ENCODE data around the gene MZB1. TPM values are rescaled to one million over a fixed set of nuclear protein-coding genes. Genes with fewer than 3 reads are reported as not detected.

MZB1 gene
- total and polyA plus RNA-seq, 2 of the 8 experiments (the other 6 are each of a cell fraction or from before 2014, with no cell fraction given), result 0.39 to 0.47 TPM

- Histone ChIP-seq H2BK12ac (ENCODE audit: low read depth, low read length) (no peak overlapping the region), H4K20me1 (replicated peaks in 1 of 2; ENCODE audit: control insufficient read depth in 1 of 2, insufficient read depth in 2 of 2, low read length in 2 of 2) (peaks cover 0 to 2% of the 10 kb centered on the region in 2 experiments), H3K9me3 (ENCODE audit: insufficient read depth in 2 of 2, low read depth in 1 of 2, low read length in 1 of 2) (no peaks in the 10 kb centered on the region), H3K23ac (ENCODE audit: insufficient read length) (no peak overlapping the region), H2BK5ac (ENCODE audit: low read depth, low read length) (no peak overlapping the region), H4K91ac (replicated peaks; ENCODE audit: insufficient read length, low read length) (no peak overlapping the region), H2AFZ (ENCODE audit: low read length) (no peak overlapping the region), H3K79me1 (ENCODE audit: low read depth, low read length) (no peaks in the 10 kb centered on the region; the same call in 1 of the 2 replicates), H4K5ac (ENCODE audit: insufficient read length, low read depth, low read length) (no peak overlapping the region), H3K14ac (ENCODE audit: insufficient read length) (no peak overlapping the region), H3K4me1 (replicated peaks in 1 of 4; ENCODE audit: control insufficient read depth in 3 of 4, insufficient read depth in 4 of 4, low read length in 3 of 4) (peaks cover 3 to 12% (median 10%) of the 10 kb centered on the region in 4 experiments), H3K4ac (replicated peaks; ENCODE audit: insufficient read length, low read depth, low read length) (no peak overlapping the region), H3K27ac (ENCODE audit: low read depth, low read length) (no peak overlapping the region), H3K56ac (replicated peaks; ENCODE audit: insufficient read length, low read depth, low read length) (no peak overlapping the region), H3K23me2 (ENCODE audit: low read depth, low read length) (no peaks in the 10 kb centered on the region), H3K9ac (replicated peaks in 1 of 4; ENCODE audit: extremely low read depth in 1 of 4, low read depth in 3 of 4, low read length in 3 of 4) (no peak overlapping the region), H3K4me3 (ENCODE audit: extremely low read depth in 1 of 4, insufficient read depth in 2 of 4, low read depth in 3 of 4, low read length in 4 of 4) (no peak overlapping the region), H2BK20ac (ENCODE audit: low read length) (no peak overlapping the region), H3K4me2 (ENCODE audit: insufficient read depth in 1 of 2, low read depth in 2 of 2, low read length in 2 of 2) (no peak overlapping the region), H3K27me3 (replicated peaks in 1 of 4; ENCODE audit: control insufficient read depth in 3 of 4, extremely low read depth in 1 of 4, insufficient read depth in 3 of 4, low read length in 3 of 4) (no peaks in the 10 kb centered on the region), H2BK120ac (replicated peaks; ENCODE audit: low read depth, low read length) (no peak overlapping the region), H4K8ac (ENCODE audit: extremely low read depth, insufficient read depth, low read length) (no peak overlapping the region), H2BK15ac (ENCODE audit: low read length) (no peak overlapping the region), H3K36me3 (ENCODE audit: control insufficient read depth in 2 of 4, insufficient read depth in 4 of 4, low read length in 3 of 4) (no peaks in the 10 kb centered on the region), H3K79me2 (ENCODE audit: control insufficient read depth in 1 of 2, insufficient read depth in 2 of 2, low read length in 2 of 2) (no peaks in the 10 kb centered on the region), H2AK5ac (ENCODE audit: low read depth, low read length) (no peak overlapping the region), H3K18ac (ENCODE audit: extremely low read depth, low read length) (no peak overlapping the region)
- 85% methylated on average over 9 of the region's 9 CpGs; no CpG with 5 or more reads in 1 of the 2 experiments for WGBS, 2 experiments (ENCODE audit: extremely low coverage in 1 of 2, insufficient coverage in 1 of 2, insufficient read length in 1 of 2, insufficient replicate concordance in 2 of 2, low coverage in 1 of 2, low lambda C conversion rate in 2 of 2, missing lambda C conversion rate in 1 of 2)
- DNase-seq (ENCODE audit: low read depth in 1 of 2, low spot score in 2 of 2) (no peak), FAIRE-seq (no peak)
- no peak for TF ChIP-seq RAD21 (IDR thresholded peaks at IDR 0.05 in 1 of 2, conservative IDR thresholded peaks at IDR 0.05 in 1 of 2; ENCODE audit: low read depth in 2 of 2, low read length in 2 of 2)
- TF ChIP-seq EGR1 (IDR thresholded peaks at IDR 0.05; ENCODE audit: borderline replicate concordance, low read depth, low read length), result no peak
- TF ChIP-seq, protein P1, sequence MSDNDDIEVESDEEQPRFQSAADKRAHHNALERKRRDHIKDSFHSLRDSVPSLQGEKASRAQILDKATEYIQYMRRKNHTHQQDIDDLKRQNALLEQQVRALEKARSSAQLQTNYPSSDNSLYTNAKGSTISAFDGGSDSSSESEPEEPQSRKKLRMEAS (IDR thresholded peaks at IDR 0.05), result no peak
- no peak for TF ChIP-seq CREB1 (IDR thresholded peaks at IDR 0.05)
- no peak for TF ChIP-seq JUN (IDR thresholded peaks at IDR 0.05; ENCODE audit: low read depth, low read length)
- no peak for TF ChIP-seq TCF12 (IDR thresholded peaks at IDR 0.05; ENCODE audit: low read depth, low read length)
- TF ChIP-seq ASH2L (IDR thresholded peaks at IDR 0.05; ENCODE audit: low read length), result no peak
- TF ChIP-seq KDM1A (IDR thresholded peaks at IDR 0.05; ENCODE audit: borderline replicate concordance, low read length), result no peak
- TF ChIP-seq TBP (IDR thresholded peaks at IDR 0.05; ENCODE audit: low read depth, low read length), result no peak
- ChIA-PET POLR2A (ENCODE audit: partially characterized antibody) (interaction anchor here (0.6 to 1.1 kb wide), 2 partner anchors 8 to 43 kb away, joined by 3 read pairs; partner anchors contain the start of gene PAIP2), CTCF (ENCODE audit: partially characterized antibody) (interaction anchor here (1.2 kb wide), 1 partner anchor 251 kb away, joined by 3 read pairs; no protein-coding TSS in a partner anchor)
Measured at GRCh38 chr5:139384591-139385051, 5.1 kb downstream of the MZB1 start.
